H1 (cell line): ENCODE data around the gene NRP2. TPM values are rescaled to one million over a fixed set of nuclear protein-coding genes. Genes with fewer than 3 reads are reported as not detected.

Experiments used
- CTCF ChIA-PET: fragments of 300-600 bp; sonication (Branson Sonifier 250); formaldehyde crosslinking; loops from one replicate; lab custom pipeline; 2021; ENCODE audit not compliant: partially characterized antibody; lab: Charles Lee
- POLR2A ChIA-PET: fragments of 300-600 bp; sonication (Branson Sonifier 250); formaldehyde crosslinking; loops from one replicate; lab custom pipeline; 2021; ENCODE audit warnings: inconsistent platforms; ENCODE audit not compliant: partially characterized antibody; lab: Charles Lee
- DNase-seq, 2 experiments: peaks; one replicate each; pipeline versions ENCODE4 v3.0.0 to v3.0.0-alpha.2; 2010 to 2022; ENCODE audit warnings: low spot score in 2 of 2, low read depth in 1 of 2, mixed read lengths in 1 of 2
- FAIRE-seq: peaks from 2 replicates; lab custom pipeline; 2011; peaks lifted over from hg19 to GRCh38; lab: Jason Lieb, UNC
- H2AFZ ChIP-seq: 2 replicates; pipeline ENCODE4 v1.8.1; 2012; ENCODE audit warnings: low read length, inconsistent platforms
- H2AK5ac ChIP-seq: 2 replicates; pipeline ENCODE4 v1.6.1; 2013; ENCODE audit warnings: low read depth, low read length
- H2BK120ac ChIP-seq: replicated peaks from 2 replicates; pipeline ENCODE3; 2013; ENCODE audit warnings: low read depth, low read length, inconsistent platforms
- H2BK12ac ChIP-seq: 2 replicates; pipeline ENCODE4 v1.6.1; 2013; ENCODE audit warnings: low read depth, low read length
- H2BK15ac ChIP-seq: 2 replicates; pipeline ENCODE4 v1.6.1; 2013; ENCODE audit warnings: low read length
- H2BK20ac ChIP-seq: 2 replicates; pipeline ENCODE4 v1.6.1; 2013; ENCODE audit warnings: low read length
- H2BK5ac ChIP-seq: 2 replicates; pipeline ENCODE4 v1.6.1; 2013; ENCODE audit warnings: low read depth, low read length
- H3K14ac ChIP-seq: 2 replicates; pipeline ENCODE4 v1.6.1; 2013; ENCODE audit warnings: inconsistent platforms; ENCODE audit not compliant: insufficient read length
- H3K18ac ChIP-seq: 2 replicates; pipeline ENCODE4 v1.6.1; 2013; ENCODE audit warnings: low read length; ENCODE audit errors: extremely low read depth
- H3K23ac ChIP-seq: 2 replicates; pipeline ENCODE4 v1.6.1; 2013; ENCODE audit warnings: inconsistent platforms; ENCODE audit not compliant: insufficient read length
- H3K23me2 ChIP-seq: 2 replicates; pipeline ENCODE4 v1.6.1; 2013; ENCODE audit warnings: low read depth, low read length
- H3K27ac ChIP-seq: 2 replicates; pipeline ENCODE4 v1.6.1; 2011; ENCODE audit warnings: low read depth, low read length, inconsistent platforms
- H3K27me3 ChIP-seq, 4 experiments: replicated peaks in 1 of 4; 1 replicate in 1 of 4; 2 replicates in 3 of 4; pipeline versions ENCODE4 v1.6.1 to v1.8.1; 2011 to 2013; ENCODE audit warnings: low read length in 3 of 4, mild to moderate bottlenecking in 3 of 4, inconsistent platforms in 2 of 4, mixed read lengths in 2 of 4, moderate library complexity in 1 of 4; ENCODE audit not compliant: control insufficient read depth in 3 of 4, insufficient read depth in 3 of 4; ENCODE audit errors: extremely low read depth in 1 of 4
- H3K36me3 ChIP-seq, 4 experiments: 2 replicates each; pipeline versions ENCODE4 v1.6.1 to v1.8.1; 2011 to 2013; ENCODE audit warnings: mild to moderate bottlenecking in 4 of 4, low read length in 3 of 4, moderate library complexity in 2 of 4, control low read depth in 1 of 4, inconsistent platforms in 1 of 4; ENCODE audit not compliant: insufficient read depth in 4 of 4, control insufficient read depth in 2 of 4
- H3K4ac ChIP-seq: replicated peaks from 2 replicates; pipeline ENCODE3; 2013; ENCODE audit warnings: low read length, low read depth, mixed read lengths, inconsistent platforms; ENCODE audit not compliant: insufficient read length
- H3K4me1 ChIP-seq, 4 experiments: replicated peaks in 1 of 4; 1 replicate in 1 of 4; 2 replicates in 3 of 4; pipeline versions ENCODE4 v1.6.1 to v1.8.1; 2011 to 2013; ENCODE audit warnings: low read length in 3 of 4, inconsistent platforms in 2 of 4, mixed read lengths in 1 of 4; ENCODE audit not compliant: insufficient read depth in 4 of 4, control insufficient read depth in 3 of 4
- H3K4me2 ChIP-seq, 2 experiments: 2 replicates each; pipeline versions ENCODE4 v1.6.1 to v1.8.1; 2011 to 2013; ENCODE audit warnings: low read depth in 2 of 2, low read length in 2 of 2, control low read depth in 1 of 2, inconsistent platforms in 1 of 2, mild to moderate bottlenecking in 1 of 2; ENCODE audit not compliant: insufficient read depth in 1 of 2
- H3K4me3 ChIP-seq, 4 experiments: fragments of 200-600, 300-600 bp in 1 of 4; sonication (generic), shearing (Covaris generic), sonication (Bioruptor Twin) in 1 of 4; 2 replicates each; pipeline versions ENCODE4 v1.5.1 to v1.8.1; 2011 to 2016; ENCODE audit warnings: low read length in 4 of 4, low read depth in 3 of 4, control low read depth in 2 of 4, inconsistent platforms in 2 of 4, mild to moderate bottlenecking in 2 of 4, mixed read lengths in 1 of 4, moderate library complexity in 1 of 4; ENCODE audit not compliant: insufficient read depth in 2 of 4; ENCODE audit errors: extremely low read depth in 1 of 4
- H3K56ac ChIP-seq: replicated peaks from 2 replicates; pipeline ENCODE3; 2013; ENCODE audit warnings: low read depth, mild to moderate bottlenecking, mixed read lengths, low read length, inconsistent platforms; ENCODE audit not compliant: insufficient read length
- H3K79me1 ChIP-seq: 2 replicates; pipeline ENCODE4 v1.6.1; 2013; ENCODE audit warnings: low read depth, low read length, control low read depth
- H3K79me2 ChIP-seq, 2 experiments: 2 replicates each; pipeline versions ENCODE4 v1.6.1 to v1.8.1; 2012 to 2013; ENCODE audit warnings: low read length in 2 of 2, mild to moderate bottlenecking in 2 of 2, inconsistent platforms in 1 of 2; ENCODE audit not compliant: insufficient read depth in 2 of 2, control insufficient read depth in 1 of 2
- H3K9ac ChIP-seq, 4 experiments: replicated peaks in 1 of 4; 1 replicate in 1 of 4; 2 replicates in 3 of 4; pipeline versions ENCODE4 v1.6.1 to v1.8.1; 2011 to 2013; ENCODE audit warnings: low read depth in 3 of 4, low read length in 3 of 4, control low read depth in 2 of 4, mild to moderate bottlenecking in 2 of 4, moderate library complexity in 2 of 4, inconsistent platforms in 1 of 4; ENCODE audit errors: extremely low read depth in 1 of 4
- H3K9me3 ChIP-seq, 2 experiments: 2 replicates each; pipeline versions ENCODE4 v1.6.1 to v1.8.1; 2012 to 2013; ENCODE audit warnings: mild to moderate bottlenecking in 2 of 2, moderate library complexity in 2 of 2, control low read depth in 1 of 2, inconsistent platforms in 1 of 2, low read depth in 1 of 2, low read length in 1 of 2, mixed read lengths in 1 of 2; ENCODE audit not compliant: insufficient read depth in 2 of 2
- H4K20me1 ChIP-seq, 2 experiments: replicated peaks in 1 of 2; 2 replicates each; pipeline versions ENCODE3 to v1.8.1; 2011 to 2013; ENCODE audit warnings: inconsistent platforms in 2 of 2, low read length in 2 of 2, mild to moderate bottlenecking in 1 of 2; ENCODE audit not compliant: insufficient read depth in 2 of 2, control insufficient read depth in 1 of 2
- H4K5ac ChIP-seq: 2 replicates; pipeline ENCODE4 v1.6.1; 2013; ENCODE audit warnings: low read length, low read depth, mixed read lengths, inconsistent platforms; ENCODE audit not compliant: insufficient read length
- H4K8ac ChIP-seq: 2 replicates; pipeline ENCODE4 v1.8.0; 2013; ENCODE audit warnings: mild to moderate bottlenecking, moderate library complexity, low read length, inconsistent platforms; ENCODE audit not compliant: insufficient read depth; ENCODE audit errors: extremely low read depth
- H4K91ac ChIP-seq: replicated peaks from 2 replicates; pipeline ENCODE3; 2013; ENCODE audit warnings: low read length, mixed read lengths, inconsistent platforms; ENCODE audit not compliant: insufficient read length
- ASH2L ChIP-seq: fragments of 200-600, 300-600 bp; sonication (generic); IDR thresholded peaks from one replicate; pipeline ENCODE4 v1.7.1; 2017; ENCODE audit warnings: low read length
- CREB1 ChIP-seq: IDR thresholded peaks from 2 replicates; pipeline ENCODE4 v1.6.1; 2012; ENCODE audit warnings: inconsistent platforms
- JUND ChIP-seq: IDR thresholded peaks from 2 replicates; pipeline ENCODE4 v1.6.1; 2011; ENCODE audit warnings: mild to moderate bottlenecking, improper control_type of control experiment, low read length
- MAFK ChIP-seq: IDR thresholded peaks from 2 replicates; pipeline ENCODE4 v1.6.1; 2012; ENCODE audit warnings: low read depth, mild to moderate bottlenecking, improper control_type of control experiment, low read length
- SAP30 ChIP-seq: fragments of 300-600 bp; sonication (generic); IDR thresholded peaks from 2 replicates; pipeline ENCODE4 v1.7.1; 2012; ENCODE audit warnings: low read length, moderate library complexity, mild to moderate bottlenecking, inconsistent platforms; ENCODE audit not compliant: insufficient read depth, insufficient replicate concordance
- TBP ChIP-seq: IDR thresholded peaks from 2 replicates; pipeline ENCODE4 v1.6.1; 2011; ENCODE audit warnings: low read depth, low read length, improper control_type of control experiment
- TCF12 ChIP-seq: IDR thresholded peaks from 2 replicates; pipeline ENCODE4 v1.6.1; 2011; ENCODE audit warnings: low read depth, mild to moderate bottlenecking, low read length
- TEAD4 ChIP-seq: IDR thresholded peaks from 2 replicates; pipeline ENCODE4 v1.6.1; 2012; ENCODE audit warnings: low read depth, low read length, inconsistent platforms, mixed read lengths
- USF2 ChIP-seq: IDR thresholded peaks from 2 replicates; pipeline ENCODE4 v1.6.1; 2011; ENCODE audit warnings: low read length, improper control_type of control experiment
- WGBS, 2 experiments: shearing (Covaris generic) in 1 of 2; methylation state at CpG; one replicate each; pipeline versions ENCODE4 v1.1.6 to v1.1.7; 2013 to 2015; ENCODE audit warnings: low lambda C conversion rate in 2 of 2, mixed read lengths in 2 of 2, inconsistent platforms in 1 of 2, low coverage in 1 of 2, missing lambda C conversion rate in 1 of 2; ENCODE audit not compliant: insufficient replicate concordance in 2 of 2, insufficient coverage in 1 of 2, insufficient read length in 1 of 2; ENCODE audit errors: extremely low coverage in 1 of 2, missing lambda C conversion rate in 1 of 2; 5-methylcytosine and 5-hydroxymethylcytosine counted together
- polyA plus RNA-seq, 7 experiments: library from polyadenylated mRNA; depleted of rRNA in 3 of 7; stranded (reverse) in 5 of 7; unstranded in 2 of 7; fragments of >200 nt in 5 of 7; fragments of 200-250 nt in 2 of 7; gene quantifications; 1 replicate in 5 of 7; 2 replicates in 1 of 7; 4 replicates in 1 of 7; pipeline versions ENCODE4 v1.2.1 to v1.2.3, GENCODE V29; 2011 to 2013; ENCODE audit warnings: missing spikeins in 2 of 7, mixed read lengths in 2 of 7
- total RNA-seq: library from RNA; stranded (reverse); fragmentation: NEBNext Ultra II Directional; extraction: Animal tissue kit (Norgen Biotek cat#: 25700); gene quantifications from 2 replicates; pipeline ENCODE4 v1.2.1, GENCODE V29; 2021

Gene NRP2
- total and polyA plus RNA-seq, 2 of the 8 experiments (the other 6 are each of a cell fraction or from before 2014, with no cell fraction given): 32.0 to 37.8 TPM

DNA sequence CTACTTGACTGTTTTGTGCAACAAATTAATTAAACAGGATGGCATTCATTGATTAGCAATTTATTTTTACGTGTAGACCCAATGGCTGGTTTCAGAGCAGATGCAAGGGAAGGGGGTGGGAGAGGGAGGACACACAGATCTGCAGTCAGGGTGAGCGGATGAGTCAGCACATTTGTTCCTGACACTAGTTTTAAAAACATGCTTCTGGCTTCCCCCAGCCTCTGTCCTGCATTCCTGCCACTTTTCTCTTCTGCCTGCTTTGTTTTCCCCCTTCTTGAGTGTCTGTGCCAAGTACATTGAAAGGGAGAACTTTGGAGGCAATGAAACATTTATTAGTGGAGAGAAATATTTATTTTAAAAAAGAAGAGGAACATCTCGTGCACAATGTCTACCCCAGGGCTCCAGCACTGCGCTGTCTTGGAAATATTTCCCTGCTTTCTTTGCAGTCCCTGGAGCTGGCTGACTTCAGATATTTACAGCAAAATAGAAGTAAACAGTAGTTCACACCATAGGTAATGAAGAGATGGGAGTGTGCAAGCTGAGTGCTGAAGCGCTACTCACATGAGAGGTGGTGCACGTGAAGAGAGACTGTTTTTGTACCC, 52.2 kb downstream of the NRP2 start:
- 0 out of 2 replicates have a peak overlapping the region, but pooled peaks have one; percentile 44 for H3K27ac ChIP-seq
- no peaks in the 10 kb centered on the region for H3K9me3 ChIP-seq
- H2BK120ac ChIP-seq: no peak overlapping the region
- no peak overlapping the region for H3K14ac ChIP-seq
- peaks cover under 1% of the 10 kb centered on the region; the same call in 1 of the 2 replicates for H3K79me1 ChIP-seq
- no peak overlapping the region for H4K5ac ChIP-seq
- H2AK5ac ChIP-seq: no peak overlapping the region; the same call in 1 of the 2 replicates
- peaks cover 0 to 22% (median 7%) of the 10 kb centered on the region in 4 experiments; a peak in 6 of 8 replicates for H3K36me3 ChIP-seq
- peak overlapping the region; percentile 68 for H2BK20ac ChIP-seq
- no peaks in the 10 kb centered on the region for H4K20me1 ChIP-seq
- H3K4me2 ChIP-seq: peak overlapping the region in 1 of 2 experiments; percentile 3; a peak in 1 of 4 replicates
- peaks cover 4 to 35% (median 20%) of the 10 kb centered on the region in 4 experiments for H3K4me1 ChIP-seq
- CTCF ChIA-PET: interaction anchor here (0.6 to 6.7 kb wide), 10 partner anchors 15 to 997 kb away, joined by 3 to 82 read pairs (median 3); no protein-coding TSS in a partner anchor
- no peak overlapping the region for H2BK15ac ChIP-seq
- H2BK12ac ChIP-seq: peak overlapping the region; percentile 40; the same call in 1 of the 2 replicates
- no peak overlapping the region for H4K8ac ChIP-seq
- no peak overlapping the region for H3K23ac ChIP-seq
- peak overlapping the region; percentile 19; the same call in 1 of the 2 replicates for H3K18ac ChIP-seq
- no peaks in the 10 kb centered on the region for H3K27me3 ChIP-seq
- DNase-seq (no peak), FAIRE-seq (peak; percentile 58)
- H3K23me2 ChIP-seq: no peaks in the 10 kb centered on the region
- no peak overlapping the region; a peak in 1 of 7 replicates for H3K9ac ChIP-seq
- H3K4me3 ChIP-seq: no peak overlapping the region
- H2AFZ ChIP-seq: no peak overlapping the region
- peak overlapping the region; percentile 30 for H4K91ac ChIP-seq
- POLR2A ChIA-PET: no interaction called here
- H2BK5ac ChIP-seq: peak overlapping the region; percentile 85
- H3K4ac ChIP-seq: no peak overlapping the region
- H3K56ac ChIP-seq: no peak overlapping the region
- WGBS, 2 experiments: 67% methylated on average over 6 of the region's 6 CpGs; no CpG with 5 or more reads in 1 of the 2 experiments
- H3K79me2 ChIP-seq: no peaks in the 10 kb centered on the region
- TF ChIP-seq TCF12 (no peak), JUND (peak; percentile 73), ASH2L (peak; percentile 11), TEAD4 (peak; percentile 32; the same call in 1 of the 2 replicates), TBP (no peak), CREB1 (no peak), SAP30 (no peak), USF2 (no peak), MAFK (peak; percentile 97)
